GM19351 (cell line): ENCODE measurements around the gene MAGED2.
"Not testable (repeated sequence)": the region's sequence is repeated elsewhere in the genome, so short reads cannot be mapped to it uniquely, and the experiment has no call there.

Source experiments
- ATAC-seq: cut with Tn5 transposase; IDR thresholded peaks from one replicate; pipeline ENCODE4 v1.9.1; 2021; ENCODE audit warnings: mild to moderate bottlenecking, moderate library complexity; ENCODE audit not compliant: unreplicated experiment

MAGED2 gene

DNA sequence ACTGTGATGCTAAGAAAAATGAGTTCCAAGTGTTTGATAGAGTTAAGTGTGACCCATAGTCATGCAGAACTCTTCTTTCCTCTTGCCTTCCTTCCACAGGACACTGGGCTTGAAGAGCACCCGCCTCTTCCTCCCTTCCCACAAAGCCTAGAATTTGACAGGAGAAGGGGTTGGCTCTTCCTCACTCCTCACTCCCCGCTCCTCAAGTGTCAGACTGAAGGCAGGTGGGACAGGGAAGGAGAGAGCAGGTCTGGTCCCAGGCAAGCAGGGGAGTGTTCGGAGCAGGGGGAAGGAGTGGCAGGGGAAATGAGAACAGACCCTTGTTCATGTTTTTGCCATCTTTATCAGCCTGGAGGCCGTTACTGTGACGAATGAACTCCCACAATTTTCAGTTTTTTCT is 10.7 kb downstream of the MAGED2 start:
- no peak for ATAC-seq

DNA sequence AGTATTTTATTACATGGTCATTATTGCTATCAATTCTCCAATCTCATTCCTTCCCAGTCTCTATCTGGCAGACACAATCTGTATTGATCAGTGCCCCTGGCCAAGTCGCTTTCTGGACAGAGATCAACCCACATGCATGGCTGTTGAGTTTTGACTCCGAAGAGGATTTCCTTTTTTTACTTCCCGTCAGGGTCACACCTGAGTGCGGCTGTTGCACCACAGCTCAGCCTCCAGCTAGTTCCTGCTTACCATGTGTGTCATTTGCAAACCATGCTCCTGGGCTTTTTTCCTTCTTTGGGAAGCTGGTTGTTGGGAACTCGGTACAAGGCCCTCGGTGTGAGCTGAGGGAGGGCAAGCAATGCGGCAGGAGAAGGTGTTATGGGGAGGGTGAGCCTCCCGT is 11.7 kb downstream of the MAGED2 start:
- ATAC-seq, result no peak

DNA sequence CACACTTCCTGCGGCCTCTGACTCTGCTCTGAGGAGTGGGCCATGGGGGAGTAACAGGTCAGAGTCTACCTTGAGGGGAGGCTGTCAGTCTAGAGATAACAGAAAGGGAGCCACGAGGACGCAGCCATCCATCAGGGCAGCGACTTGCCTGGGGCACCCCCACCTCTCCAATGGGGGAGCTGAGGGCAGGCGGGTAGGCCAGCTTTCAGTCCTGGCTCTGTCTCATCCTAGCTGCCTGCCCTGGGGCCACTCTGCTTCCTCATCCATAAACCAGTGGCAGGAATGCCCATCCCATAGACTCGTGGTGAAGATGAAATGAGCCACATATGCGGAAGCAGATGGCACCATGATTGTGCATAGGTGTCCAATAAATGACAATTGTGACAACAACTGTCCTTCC is 13.2 kb downstream of the MAGED2 start:
- no peak for ATAC-seq

DNA sequence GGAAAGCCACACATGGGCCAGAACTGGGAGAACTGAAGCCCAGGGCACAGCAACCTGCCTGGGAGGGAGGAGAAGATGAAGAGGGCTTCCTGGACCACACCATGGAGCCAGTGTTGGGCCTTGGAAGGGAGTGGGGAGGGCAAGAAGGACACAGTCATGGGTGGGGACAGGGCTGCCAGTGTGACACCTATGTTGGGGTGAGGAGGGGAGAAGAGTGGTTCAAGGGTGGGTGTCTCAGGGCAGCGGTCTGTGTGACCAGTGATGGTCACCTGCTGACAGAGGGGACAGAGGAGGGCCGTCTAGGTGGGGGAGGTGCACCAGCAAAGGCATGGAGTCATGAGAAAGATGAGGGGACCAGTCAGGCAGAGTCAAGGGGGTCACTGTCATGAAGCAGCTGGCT is 13.8 kb downstream of the MAGED2 start:
- no peak for ATAC-seq

DNA sequence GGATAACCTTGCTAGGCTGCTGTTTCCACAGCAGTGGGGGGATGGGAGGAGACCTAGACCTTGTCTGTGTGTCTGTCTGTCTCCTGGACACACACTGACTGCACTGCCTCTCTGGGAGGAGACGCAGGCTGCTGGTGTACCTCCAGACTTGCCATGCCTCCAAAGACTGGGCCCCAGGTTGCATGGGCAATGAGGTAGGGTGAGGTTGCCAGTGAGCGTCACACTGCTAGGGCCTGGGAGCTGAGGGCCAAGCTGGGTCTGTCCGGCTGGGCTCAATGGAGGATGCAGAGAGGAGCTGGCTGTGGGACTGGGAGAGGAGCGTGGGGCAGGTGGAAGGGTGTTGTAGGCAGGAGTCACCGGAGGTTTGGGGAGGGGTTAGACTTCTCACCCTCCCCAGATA is 16.6 kb downstream of the MAGED2 start:
- ATAC-seq, result no peak

DNA sequence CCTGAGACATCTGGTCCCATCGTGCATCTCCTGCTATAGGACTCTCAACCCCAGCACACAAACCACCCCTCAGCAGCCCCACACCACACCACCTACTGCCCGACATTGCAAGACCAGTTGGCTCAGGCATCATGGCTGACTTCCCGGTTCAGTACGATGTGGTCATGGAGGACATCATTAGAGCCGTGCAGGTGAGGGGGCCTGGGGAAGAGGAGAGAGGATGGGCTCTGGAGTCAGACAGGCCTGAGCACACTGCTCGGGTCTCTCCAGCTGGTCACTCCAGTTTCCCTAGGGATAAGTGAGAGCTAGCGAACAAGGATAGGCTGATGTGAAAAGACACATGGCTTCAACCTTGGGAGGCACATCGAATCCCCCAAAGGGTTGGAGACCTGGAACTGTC is 17.2 kb downstream of the MAGED2 start:
- no peak for ATAC-seq

DNA sequence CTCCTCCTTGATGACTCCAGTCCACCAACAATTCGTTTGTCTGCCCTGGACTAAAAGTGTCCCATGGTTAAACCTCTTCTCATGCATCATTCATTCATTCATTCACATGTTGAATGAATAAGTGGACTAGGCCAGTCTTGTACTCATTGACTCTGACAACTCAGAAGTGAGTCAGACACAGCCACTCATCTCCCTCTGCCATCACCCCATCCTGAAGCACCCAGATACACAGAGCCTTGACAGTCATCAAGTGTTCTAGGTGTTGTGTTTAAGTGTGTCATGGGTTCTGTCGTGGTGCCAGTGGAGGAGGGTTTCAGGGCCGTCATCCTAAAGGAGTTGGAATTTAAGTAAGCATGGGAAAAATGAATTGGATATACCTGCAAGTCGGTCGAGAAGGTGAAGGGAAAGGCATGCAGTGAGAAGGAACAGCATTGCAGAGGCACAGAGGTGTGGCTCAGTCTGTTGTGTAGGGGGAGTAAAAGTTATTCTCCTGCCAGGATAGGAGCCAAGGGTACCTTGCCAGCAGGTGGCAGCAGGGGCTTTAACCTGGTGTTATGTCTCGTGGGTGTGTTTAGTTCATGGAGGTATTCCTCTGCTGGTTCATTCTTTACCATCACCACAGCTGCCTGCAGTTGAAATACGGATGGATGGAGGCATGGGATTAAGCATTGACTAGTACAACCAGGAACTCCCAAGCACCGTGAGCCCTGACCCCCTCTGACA is 18.3 kb downstream of the MAGED2 start:
- ATAC-seq, result no peak

DNA sequence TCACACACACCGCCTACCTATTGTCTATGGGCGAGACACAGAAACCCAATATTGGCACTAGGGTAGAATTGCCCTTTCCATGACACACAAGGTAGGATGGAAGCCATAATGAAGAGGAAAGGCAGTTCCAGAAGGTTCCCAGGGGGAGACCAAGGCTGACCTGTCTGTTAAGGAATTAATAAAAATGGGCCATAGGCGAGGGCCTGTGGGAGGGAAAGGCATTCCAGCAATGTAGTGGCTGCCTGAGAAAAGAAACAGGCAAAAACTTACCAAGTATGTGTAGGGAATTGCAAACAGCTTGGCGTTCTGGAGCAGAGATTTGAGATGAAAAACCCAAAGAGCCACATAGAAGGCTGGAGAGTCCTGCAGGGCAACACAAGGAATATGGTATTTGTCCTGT is 19.1 kb downstream of the MAGED2 start:
- ATAC-seq, result no peak

DNA sequence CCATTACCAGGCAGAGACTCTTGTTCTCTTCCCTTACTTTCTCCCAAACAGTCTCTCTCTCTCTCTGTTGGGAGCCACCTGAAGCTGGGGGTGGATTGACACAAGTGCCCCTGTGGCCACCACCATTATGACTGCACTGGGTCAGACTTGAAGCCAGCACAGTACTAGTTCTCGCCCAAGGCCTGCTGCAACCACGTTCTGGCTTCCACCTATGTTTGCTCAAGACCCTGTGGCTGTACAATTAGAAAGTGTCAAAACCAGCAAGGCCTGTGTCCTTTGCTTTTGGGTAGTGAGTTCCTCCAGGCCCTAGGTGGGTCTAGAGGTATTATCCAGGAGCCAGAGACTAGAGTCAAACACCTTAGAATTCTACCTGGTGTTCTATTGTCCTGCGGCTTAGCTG is 31.0 kb downstream of the MAGED2 start:
- no peak for ATAC-seq

DNA sequence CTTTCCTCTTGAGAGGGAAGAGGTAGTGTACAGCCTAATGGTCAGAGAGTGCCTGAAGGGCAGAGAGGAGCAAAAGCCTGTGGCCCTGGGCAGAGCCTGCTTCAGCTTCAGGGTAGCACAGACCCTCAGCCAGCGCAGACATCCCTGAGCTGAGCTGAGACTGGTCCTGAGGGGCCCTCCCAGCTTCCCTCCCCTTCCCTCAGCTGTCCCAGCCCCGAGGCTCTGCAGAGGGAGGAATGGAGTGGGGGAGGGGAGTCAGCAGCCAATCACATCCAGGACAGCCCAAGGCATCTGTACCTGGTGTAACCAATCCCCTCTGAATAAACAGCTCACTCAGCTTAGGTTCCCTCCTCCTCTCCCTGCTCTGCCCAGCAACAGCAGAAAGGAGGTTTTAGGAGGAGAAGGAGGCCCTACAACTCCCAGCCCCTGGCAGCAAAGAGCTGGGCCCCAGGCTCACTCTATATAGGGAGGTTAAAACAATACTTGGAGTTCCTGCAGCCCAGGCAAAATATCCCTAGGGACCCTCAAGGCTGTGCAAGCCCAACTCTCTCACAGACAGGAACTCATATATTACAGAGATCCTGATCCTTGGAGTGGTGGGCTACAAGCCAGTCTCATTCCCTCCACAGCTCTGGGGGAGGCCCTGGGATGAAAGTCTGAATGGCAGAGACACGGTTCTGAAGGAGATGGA is 33.8 kb downstream of the MAGED2 start:
- ATAC-seq, result not testable (repeated sequence)

DNA sequence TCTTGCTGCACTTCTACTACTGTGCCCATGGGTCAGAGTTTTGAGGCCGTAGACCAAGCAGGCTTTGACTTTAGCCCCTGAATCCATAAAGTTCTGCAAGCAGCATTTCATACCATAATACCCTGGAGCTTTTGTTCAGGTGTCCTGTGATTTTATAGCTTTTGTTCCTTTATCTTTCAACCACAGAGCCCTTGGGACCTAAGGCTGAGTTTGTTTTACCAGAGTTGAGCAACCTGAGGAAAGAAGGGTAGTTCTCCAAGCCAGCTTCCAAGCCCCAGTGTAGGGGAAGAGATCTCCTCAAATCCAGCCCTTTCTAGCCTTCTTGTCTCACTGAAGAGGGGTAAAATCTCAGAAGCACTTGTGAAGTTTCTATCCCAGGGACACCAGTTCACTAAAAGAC is 35.1 kb downstream of the MAGED2 start:
- no peak for ATAC-seq

DNA sequence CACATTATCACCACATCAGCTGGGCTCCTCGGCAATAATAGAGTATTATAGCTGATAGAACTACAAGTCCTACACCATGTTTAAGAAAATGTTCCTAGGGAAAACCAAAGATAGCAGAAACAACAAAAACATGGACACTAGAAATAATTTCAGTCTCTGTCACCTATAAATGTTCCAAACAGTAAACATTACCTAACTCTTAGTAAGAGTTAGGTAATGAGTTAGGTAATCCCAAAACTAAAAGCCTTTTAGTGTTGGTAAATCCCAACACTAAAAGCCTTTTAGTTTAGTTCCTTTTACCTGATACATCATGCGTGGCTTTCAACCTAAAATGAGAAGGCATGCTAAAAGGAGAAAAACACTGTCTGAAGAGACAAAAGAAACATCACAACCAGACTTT is 35.5 kb downstream of the MAGED2 start:
- no peak for ATAC-seq

DNA sequence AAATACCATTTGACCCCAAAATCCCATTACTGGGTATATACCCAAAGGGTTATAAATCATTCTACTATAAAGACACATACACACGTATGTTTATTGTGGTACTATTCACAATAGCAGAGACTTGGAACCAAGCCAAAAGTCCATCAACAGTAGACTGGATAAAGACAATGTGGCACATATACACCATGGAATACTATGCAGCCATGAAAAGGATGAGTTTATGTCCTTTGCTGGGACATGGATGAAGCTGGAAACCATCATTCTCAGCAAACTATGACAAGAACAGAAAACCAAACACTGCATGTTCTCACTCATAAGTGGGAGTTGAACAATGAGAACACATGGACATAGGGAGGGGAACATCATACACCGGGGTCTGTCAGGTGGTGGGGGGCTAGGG is 40.2 kb downstream of the MAGED2 start:
- ATAC-seq, result not testable (repeated sequence)

DNA sequence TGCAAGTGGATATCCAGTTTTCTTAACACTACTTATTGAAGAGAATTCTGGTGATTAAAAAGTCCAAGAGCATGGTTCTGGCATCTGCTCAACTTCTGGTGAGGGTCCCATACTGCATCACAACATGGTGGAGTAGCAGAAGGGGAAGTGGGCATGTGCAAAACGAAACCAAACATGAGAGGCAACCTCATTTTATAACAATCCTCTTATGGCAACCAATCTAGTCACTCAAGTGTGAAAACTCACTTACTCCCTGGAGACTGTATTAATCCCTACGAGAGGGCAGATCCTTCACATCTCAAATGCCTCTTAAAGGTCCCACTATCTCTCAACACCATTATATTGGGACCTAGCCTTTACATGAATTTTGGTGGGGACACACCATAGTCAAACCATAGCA is 57.7 kb downstream of the MAGED2 start:
- no peak for ATAC-seq
